Activated CD4-positive, CD25-positive, alpha-beta regulatory T cell treated with anti-CD3 and anti-CD28 coated beads, Interleukin-2, amount 50 U/mL, for 24 hours (primary cell): Measurements from ENCODE around the gene STK32B.
"Not testable (repeated sequence)": the region's sequence is repeated elsewhere in the genome, so short reads cannot be mapped to it uniquely, and the experiment has no call there.

ENCODE experiments used
- ATAC-seq, 2 donors: fragments of 150-1000 bp; cut with Tn5 transposase; one replicate each; pipeline ENCODE4 v1.10.0; 2021; ENCODE audit warnings: mild to moderate bottlenecking in 1 of 2, moderate library complexity in 1 of 2

STK32B gene

GRCh38 chr4:5212255-5213013 is 161.2 kb downstream of the STK32B start:
- no peak for ATAC-seq

DNA sequence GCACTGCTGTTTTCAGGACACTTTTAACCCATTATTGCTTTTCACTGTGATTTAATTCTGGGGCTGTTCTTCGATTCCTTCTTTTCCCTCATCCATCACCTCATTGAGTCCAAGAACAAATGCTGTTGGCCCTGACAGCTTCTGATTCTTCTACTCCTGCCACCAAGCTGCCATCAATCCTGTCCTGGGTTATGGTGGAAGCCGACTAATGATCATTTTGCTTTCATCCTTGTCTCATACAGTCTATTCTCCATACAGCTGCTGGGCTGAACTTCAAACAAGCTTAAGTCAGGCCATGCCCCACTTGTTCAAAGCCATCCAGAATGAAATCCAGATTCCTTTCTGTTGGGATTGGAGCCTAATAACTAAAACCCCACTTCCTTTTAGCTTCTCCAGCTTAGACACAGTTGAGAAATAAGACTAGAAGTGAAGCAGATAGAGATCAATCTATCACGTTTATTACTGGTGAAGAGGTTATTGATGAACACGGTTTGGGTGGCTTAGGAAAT is 161.9 kb downstream of the STK32B start:
- ATAC-seq: no peak

DNA sequence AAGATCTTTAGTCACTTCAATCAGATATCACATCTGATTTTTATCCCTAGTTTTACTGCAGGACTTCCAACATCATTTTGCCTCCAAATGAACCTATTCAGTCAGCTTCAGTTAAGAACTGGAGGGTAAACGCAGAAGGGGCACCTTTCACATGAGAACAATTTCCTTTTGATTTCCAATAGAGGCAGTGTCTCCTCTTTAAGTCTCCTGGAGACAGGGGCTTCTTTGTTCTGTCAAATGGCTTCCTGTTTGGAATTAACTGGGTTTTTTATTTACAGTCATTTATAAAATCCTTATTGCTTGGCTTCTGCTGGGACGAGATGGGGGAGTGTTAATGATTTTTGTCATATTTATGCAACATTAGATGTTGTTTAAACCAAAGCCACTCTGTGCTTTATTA is 164.0 kb downstream of the STK32B start:
- ATAC-seq: no peak

DNA sequence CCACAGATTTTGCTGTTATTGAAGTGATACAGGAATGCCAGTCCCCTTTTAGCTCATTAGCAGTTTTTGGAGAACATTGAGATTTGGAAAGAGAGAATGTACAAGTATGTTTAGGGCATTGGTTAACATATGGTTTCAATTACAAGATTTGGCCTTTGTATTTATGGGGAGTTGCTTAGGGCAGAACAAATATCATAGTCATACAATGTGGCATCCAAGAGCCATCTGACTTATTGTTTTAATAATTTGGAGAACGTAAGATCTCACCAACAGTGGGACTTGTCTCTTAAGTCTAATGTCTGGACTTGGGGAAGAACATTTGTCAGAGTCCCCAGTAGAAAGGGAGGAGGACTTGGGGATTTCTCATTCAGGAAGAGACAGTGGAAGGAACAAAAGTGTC is 166.1 kb downstream of the STK32B start:
- ATAC-seq: no peak

DNA sequence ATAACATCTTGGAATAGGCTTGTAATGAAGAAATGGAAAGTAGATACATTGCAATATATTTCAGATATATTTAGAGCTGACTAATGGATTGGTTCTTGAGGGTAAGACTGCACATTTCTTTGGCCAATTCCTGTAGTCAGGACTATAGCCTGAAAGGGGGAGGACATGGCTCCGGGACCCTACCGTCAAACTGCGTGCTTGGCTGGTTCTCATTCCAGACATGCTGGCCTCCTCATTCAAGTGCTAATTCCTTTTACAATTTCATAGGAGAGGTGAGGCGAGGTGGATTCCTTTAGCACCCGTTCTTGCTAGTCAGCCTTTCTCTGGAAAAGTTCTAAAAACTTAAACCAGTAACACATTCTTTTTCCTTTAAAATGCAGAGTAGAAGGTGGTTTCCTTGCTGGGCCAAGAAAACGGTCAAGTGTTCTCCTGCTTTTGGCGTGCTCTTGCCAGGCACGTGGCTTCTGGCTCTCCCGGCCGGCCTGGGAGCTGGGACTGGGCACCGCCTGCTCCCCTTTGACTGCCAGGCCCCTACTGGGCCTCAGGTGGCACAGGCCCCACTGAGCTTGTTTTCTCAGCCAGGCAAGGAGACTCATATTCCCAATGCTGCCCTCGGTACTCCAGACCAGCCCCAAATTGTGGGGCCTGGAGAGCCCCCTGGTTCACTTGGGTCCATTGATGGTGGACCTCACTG is 167.2 kb downstream of the STK32B start:
- ATAC-seq: no peak

DNA sequence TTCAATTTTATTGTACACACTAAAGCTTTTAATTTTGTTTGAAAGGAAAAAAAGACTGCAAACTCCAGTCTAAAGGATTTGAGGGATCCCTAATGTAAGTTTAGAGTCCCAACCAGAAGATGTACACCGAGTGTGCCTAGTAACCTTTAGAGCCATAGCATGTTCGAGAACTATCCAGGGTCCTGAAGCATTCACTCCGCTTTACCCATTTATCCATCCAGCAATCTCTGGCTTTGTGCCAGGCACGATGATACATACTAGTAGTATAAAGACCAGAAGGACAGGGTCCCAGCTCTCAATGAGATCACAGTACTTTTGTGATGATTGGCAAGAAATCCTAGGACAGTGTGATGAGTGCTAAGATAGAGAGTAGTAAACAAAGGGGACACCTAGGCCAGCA is 168.7 kb downstream of the STK32B start:
- no peak for ATAC-seq

DNA sequence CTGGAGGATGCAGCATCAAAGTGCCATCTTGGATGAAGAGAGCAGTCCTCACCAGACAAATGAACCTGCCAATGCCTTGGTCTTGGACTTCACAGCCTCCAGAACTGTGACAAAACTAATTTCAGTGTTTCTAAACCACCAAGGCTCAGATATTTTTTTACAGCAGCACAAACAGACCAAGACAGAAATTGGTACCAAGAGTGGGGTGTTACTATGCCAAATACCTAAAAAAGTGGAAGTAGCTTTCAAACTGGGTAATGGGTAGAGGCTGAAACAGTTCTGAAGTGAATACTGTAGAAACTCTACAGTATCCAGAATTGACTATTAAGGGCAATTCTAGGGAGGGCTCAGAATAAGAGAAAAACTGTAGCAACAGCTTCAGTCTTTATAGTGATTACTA is 170.8 kb downstream of the STK32B start:
- ATAC-seq: no peak

GRCh38 chr4:5222951-5223350 is 171.7 kb downstream of the STK32B start:
- ATAC-seq: no peak

DNA sequence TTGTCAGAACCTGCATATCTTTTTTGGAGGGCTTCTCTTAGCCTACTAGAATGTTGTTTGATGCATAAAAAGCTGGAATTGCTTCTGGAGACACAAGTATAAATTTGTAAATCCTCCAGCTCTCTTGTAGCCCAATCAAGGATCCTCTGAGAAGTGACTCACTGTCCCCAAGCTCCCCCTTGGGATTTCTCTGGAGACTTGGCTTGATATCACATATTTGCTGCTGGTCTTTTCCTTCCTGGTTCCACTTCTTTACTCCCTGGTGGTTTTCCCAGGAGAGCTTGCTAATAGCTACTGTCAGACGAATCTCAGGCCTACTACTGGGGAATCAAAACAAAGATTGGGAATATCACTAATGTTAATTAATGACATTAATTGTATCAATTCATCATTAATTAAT is 173.1 kb downstream of the STK32B start:
- no peak for ATAC-seq

DNA sequence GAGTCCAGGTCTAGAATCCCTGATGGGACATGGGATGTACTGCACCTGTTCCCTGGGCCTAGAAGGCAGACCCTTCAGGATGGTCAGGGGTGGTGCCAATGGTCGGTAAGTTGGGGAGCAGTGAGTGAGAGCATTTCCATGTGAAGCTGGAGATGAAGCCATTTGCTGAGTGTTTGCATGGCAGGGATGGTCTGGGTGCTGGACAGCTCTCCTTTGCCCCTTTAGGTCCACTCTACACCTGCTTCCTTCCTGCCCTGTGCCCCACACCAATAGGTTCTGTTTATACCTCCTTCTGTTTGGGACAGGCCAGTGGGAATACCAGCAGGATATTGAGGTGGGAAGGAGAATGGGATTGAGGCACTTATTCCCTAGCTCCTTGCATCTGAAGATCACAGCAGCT is 181.3 kb downstream of the STK32B start:
- no peak for ATAC-seq

GRCh38 chr4:5237086-5237660 is 185.9 kb downstream of the STK32B start:
- no peak for ATAC-seq

DNA sequence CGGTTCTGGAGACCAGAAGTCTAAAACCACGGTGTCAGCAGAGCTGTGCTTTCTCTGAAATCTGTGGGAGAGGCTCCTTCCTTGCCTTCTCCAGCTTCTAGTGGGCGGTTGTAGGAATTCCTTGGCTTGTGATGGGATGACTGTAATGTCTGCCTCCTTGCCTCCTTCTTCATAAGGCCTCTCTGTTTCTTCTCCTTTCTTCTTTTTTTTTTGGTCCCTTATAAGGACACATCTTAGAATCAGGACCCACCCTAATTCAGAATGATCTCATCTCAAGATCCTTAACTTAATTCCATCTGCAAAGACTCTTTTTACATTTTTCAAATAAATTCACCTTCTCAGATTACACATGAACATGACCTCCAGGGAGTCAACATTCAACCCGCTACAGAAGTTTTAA is 186.9 kb downstream of the STK32B start:
- no peak for ATAC-seq

DNA sequence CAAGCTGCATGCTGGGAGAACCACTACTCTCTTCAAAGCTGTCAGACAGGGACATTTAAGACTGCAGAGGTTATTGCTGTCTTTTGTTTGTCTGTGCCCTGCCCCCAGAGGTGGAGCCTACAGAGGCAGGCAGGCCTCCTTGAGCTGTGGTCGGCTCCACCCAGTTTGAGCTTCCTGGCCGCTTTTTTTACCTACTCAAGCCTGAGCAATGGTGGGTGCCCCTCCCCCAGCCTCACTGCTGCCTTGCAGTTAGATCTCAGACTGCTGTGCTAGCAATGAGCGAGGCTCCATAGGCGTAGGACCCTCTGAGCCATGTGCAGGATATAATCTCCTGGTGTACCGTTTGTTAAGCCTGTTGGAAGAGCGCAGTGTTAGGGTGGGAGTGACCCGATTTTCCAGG is 195.8 kb downstream of the STK32B start:
- not testable (repeated sequence) for ATAC-seq

GRCh38 chr4:5247735-5248134 is 196.5 kb downstream of the STK32B start:
- ATAC-seq: no peak

GRCh38 chr4:5249727-5250126 is 198.4 kb downstream of the STK32B start:
- ATAC-seq: no peak

DNA sequence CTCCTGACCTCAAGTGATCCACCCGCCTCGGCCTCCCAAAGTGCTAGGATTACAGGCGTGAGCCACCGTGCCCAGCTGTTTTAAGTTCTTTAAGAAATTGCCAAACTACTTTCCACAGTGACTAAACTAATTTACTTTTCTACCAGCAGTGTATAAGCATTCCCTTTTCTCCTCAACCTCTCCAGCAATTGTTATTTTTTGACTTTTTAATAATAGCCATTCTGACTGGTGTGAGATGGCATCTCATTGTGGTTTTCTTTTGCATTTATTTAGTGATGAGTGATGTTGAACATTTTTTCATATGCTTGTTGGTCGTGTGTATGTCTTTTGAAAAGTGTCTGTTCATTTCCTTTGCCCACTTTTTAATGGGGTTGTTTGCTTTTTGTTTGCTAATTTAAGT is 199.3 kb downstream of the STK32B start:
- ATAC-seq: not testable (repeated sequence)

DNA sequence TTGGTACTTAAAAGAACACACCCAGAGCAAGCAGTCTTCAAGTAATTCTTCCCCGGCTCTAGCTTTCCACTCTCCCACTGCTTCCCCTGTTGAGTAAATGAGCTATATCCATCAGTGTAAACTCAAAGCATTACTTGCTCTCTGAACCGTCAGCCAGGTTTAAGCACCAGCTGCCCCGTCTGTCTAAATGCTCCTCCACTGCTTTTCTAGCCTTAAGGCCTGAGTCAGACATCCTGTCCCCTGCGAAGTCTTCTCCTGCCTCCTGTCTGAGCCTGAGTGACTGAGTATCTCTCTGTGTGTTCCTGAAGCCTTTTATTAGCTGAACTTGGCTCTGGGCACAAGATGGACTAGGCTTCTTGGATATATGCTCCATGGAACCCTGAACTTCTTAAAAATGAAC is 205.1 kb downstream of the STK32B start:
- no peak for ATAC-seq

GRCh38 chr4:5257086-5257485 is 205.8 kb downstream of the STK32B start:
- ATAC-seq: no peak

GRCh38 chr4:5259471-5259870 is 208.2 kb downstream of the STK32B start:
- ATAC-seq: no peak

DNA sequence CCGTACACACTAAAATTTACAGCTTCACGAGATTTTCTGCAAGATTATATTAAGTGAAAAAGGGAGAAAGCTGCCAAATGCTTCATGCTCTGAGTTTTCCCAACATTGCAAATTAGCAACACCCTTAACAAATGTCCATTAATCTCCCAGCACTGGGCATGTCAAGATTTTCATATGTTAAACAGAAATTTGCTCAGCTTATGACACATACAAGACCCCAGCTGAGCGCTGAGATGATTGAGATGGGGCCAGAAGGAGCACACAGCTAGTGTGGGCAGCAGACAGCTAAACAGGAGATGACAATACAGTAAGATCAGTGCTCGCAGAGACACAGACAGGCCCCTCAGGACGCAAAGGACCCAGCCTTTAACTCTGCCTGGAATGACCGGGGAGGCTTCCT is 208.8 kb downstream of the STK32B start:
- no peak for ATAC-seq

DNA sequence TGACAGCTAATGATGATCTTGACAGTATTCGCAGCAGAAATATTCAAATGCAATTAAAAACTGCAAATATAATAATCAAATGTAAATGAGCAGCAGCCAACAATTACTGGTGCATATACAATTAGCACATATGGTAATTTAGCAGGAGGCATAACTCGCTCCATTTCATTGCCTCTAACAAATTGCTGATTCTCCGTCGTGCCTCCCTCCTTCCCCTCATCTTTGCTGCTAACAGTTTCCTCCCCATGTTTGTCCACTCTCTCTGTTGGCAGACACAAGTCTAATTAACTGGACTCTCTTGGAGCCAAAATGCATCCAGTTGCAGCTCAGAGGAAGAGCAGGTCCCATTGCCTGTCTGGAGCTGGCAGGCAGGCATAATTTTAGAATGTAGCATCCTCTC is 210.6 kb downstream of the STK32B start:
- ATAC-seq: no peak

DNA sequence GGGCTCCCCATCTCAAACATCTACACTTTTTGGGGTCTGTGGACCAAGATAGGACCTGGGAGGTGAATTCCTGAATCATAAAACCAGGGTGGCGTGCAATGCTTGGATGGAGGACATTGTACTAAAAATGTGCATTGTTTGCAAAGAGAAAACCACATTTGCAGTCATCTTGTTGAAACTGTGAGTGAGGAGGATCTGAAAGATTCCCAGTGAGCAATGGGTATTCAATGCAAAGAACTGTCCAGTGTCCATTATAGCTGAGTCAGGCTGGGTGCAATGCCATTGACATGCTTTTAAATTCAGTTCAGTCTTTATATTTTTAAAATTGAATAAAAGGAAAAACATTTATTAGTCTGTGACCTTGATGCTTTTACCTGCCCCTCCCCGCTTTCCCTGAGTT is 215.7 kb downstream of the STK32B start:
- no peak for ATAC-seq

DNA sequence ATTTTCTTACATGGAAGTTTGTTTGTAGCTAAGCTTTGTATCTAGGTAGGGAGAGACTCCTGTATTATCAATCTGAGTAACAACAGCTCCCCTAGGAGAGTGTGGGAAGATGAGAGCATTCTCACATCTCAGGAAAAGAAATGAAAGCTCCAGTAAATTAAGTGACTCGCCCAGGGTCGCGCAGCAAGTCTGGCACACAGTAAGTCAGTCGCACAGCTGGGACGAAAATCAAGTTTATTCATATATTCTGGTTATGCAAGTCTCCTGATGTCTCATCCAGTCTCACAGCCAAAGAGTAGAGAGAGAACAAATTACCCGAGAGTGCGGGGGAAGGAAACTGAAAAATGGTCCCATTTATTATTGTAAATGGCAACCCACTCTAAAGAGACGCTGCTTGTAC is 216.1 kb downstream of the STK32B start:
- no peak for ATAC-seq

DNA sequence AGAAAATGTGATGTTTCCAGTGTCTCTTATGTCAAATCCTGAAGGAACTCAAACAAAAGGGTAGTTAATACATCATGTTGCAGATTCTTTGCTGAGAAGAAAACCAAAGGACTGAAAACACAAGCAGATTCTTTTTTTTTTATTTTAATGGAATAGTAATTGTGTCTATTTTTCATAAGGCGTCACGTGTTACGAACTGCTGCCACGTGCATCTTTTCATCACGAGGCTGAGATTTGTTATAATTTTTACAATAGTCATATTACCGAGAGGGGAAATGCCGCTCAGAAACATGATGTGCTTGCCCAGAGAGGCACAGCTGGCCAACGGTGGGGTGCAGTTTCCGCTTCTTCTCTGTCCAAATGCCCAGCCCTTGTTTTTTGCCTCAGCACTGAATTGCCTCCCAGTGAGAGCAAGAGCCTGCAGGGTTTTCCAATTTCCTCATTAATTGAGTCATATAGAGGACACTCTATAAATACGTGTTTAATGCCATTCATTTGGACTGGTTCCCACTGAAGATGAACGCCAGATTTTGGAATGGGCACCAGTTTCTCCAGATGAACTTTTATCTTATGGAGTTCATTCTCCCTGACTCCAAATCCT is 225.3 kb downstream of the STK32B start:
- ATAC-seq: no peak
